ENCODE measurements around the gene MEF2C. TPM values are rescaled to one million over a fixed set of nuclear protein-coding genes. Genes with fewer than 3 reads are reported as not detected.
"Not testable (repeated sequence)": the region's sequence is repeated elsewhere in the genome, so short reads cannot be mapped to it uniquely, and the experiment has no call there.

The MEF2C gene
- polyA plus RNA-seq, 2 donors: 1.6 to 1.7 TPM

DNA sequence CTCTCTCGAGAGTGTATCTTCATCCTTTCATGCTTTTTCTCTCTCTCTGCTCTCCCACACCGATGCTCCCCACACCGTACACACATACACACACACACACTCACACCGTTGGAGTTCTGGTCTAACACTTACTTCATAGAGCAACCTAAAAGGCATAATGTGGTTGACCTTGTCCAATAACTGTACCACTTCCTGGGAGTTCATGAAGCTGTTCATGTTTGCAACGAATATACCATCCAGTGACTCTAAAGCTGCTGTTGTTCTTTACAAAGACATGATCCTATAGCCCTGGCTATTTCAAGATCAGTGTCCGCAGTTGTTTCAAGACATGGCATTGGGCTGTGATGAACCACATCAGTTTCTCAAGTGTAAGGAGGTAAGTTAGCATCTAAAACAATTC, 10.0 kb downstream of the MEF2C start:
- no peak overlapping the region for H3K4me3 ChIP-seq (ENCODE audit: low read depth in 1 of 2, low read length in 2 of 2)

DNA sequence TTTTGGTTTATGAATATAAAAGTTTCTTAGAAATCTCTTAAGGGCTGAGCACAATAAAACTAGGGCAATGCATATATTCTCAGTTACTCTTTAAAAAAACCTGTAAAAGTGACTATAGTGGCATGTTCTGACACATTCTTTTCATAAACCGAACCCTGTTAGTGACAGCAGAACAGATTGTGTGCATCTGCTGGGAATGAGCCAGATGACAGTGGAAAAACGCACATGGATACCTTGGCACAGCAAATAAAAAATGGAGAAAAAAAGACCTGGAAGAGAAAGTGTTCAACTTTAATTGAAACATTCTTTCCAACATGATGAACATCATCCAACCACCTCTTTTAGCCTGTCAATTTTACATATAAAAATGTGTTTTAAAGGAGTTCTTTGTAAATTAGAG, 12.7 kb downstream of the MEF2C start:
- Histone ChIP-seq H3K27ac (ENCODE audit: low read depth in 2 of 2, low read length in 1 of 2) (no peak overlapping the region), H3K9me3 (ENCODE audit: control insufficient read depth in 2 of 2, insufficient read depth in 1 of 2, low read depth in 1 of 2, low read length in 1 of 2) (no peaks in the 10 kb centered on the region), H3K4me3 (ENCODE audit: low read depth in 1 of 2, low read length in 2 of 2) (no peak overlapping the region), H3K27me3 (ENCODE audit: control insufficient read depth in 1 of 2, insufficient read depth in 2 of 2, low read length in 2 of 2) (no peaks in the 10 kb centered on the region), H3K4me1 (ENCODE audit: control insufficient read depth in 2 of 2, insufficient read depth in 2 of 2, low read length in 1 of 2) (no peaks in the 10 kb centered on the region), H3K36me3 (ENCODE audit: control insufficient read depth in 2 of 2, insufficient read depth in 2 of 2, low read length in 1 of 2) (no peaks in the 10 kb centered on the region)
- WGBS, 2 donors: 29 to 33% methylated on average over 2 of the region's 2 CpGs

More for the DNA sequence above, 10.0 kb downstream of the MEF2C start:
- H3K27ac ChIP-seq (ENCODE audit: low read depth in 2 of 2, low read length in 1 of 2): no peak overlapping the region
- no peaks in the 10 kb centered on the region for H3K27me3 ChIP-seq (ENCODE audit: control insufficient read depth in 1 of 2, insufficient read depth in 2 of 2, low read length in 2 of 2)
- no peaks in the 10 kb centered on the region for H3K36me3 ChIP-seq (ENCODE audit: control insufficient read depth in 2 of 2, insufficient read depth in 2 of 2, low read length in 1 of 2)
- WGBS, 2 donors: 76 to 86% methylated on average over 6 of the region's 6 CpGs
- no peaks in the 10 kb centered on the region for H3K4me1 ChIP-seq (ENCODE audit: control insufficient read depth in 2 of 2, insufficient read depth in 2 of 2, low read length in 1 of 2)
- H3K9me3 ChIP-seq (ENCODE audit: control insufficient read depth in 2 of 2, insufficient read depth in 1 of 2, low read depth in 1 of 2, low read length in 1 of 2): no peaks in the 10 kb centered on the region

DNA sequence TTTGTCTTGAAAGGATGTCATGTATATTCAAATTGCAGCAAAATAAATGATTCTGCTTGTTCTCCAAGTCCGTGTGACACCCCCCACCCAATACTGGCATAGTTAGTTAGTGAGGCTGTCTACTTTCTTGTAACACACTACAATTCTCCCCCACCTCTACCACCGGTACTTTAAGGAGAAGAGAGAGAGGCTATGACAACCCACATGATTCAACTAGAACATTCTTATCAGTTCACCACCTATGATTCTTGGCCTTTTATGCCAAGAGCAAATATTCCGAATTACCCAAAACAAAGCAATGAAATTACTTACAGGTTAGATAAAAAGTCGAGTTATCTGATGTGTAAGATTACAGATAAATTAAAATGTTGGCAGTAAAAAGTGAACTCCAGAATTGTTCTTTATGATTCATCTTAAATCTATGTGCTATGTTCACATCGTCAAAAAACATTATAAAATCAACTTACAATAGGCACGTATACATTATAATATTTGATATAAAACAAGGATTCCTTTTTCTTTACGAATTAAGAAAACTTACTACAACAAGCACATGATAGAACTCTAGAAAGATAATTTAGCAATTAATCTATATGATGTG, 14.4 kb downstream of the MEF2C start:
- WGBS, 2 donors: 76 to 79% methylated on average over 7 of the region's 7 CpGs

DNA sequence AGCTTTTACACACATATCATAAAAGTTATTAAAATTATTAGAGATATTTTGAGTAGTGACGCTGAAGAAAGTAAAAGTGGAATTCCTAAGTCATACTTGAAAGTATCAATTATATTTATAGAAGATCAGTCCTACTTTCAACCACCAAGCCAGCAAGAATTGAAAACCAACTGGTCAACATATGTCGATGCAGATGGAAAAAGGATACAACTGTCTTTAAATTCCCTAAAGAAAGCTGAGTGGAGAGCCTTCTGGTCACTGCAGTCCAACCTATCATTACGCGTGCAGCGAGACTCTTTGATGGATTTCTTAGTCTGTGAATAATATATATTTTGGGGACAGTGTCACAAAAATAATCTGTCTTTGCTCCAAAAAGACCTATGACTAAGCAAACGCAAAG, 15.3 kb downstream of the MEF2C start:
- Histone ChIP-seq H3K4me1 (ENCODE audit: control insufficient read depth in 2 of 2, insufficient read depth in 2 of 2, low read length in 1 of 2) (no peaks in the 10 kb centered on the region), H3K4me3 (ENCODE audit: low read depth in 1 of 2, low read length in 2 of 2) (no peak overlapping the region), H3K9me3 (ENCODE audit: control insufficient read depth in 2 of 2, insufficient read depth in 1 of 2, low read depth in 1 of 2, low read length in 1 of 2) (no peaks in the 10 kb centered on the region), H3K36me3 (ENCODE audit: control insufficient read depth in 2 of 2, insufficient read depth in 2 of 2, low read length in 1 of 2) (no peaks in the 10 kb centered on the region), H3K27ac (ENCODE audit: low read depth in 2 of 2, low read length in 1 of 2) (no peak overlapping the region), H3K27me3 (ENCODE audit: control insufficient read depth in 1 of 2, insufficient read depth in 2 of 2, low read length in 2 of 2) (no peaks in the 10 kb centered on the region)
- WGBS, 2 donors: 90 to 94% methylated on average over 6 of the region's 6 CpGs

More for the DNA sequence above, 14.4 kb downstream of the MEF2C start:
- Histone ChIP-seq H3K4me1 (ENCODE audit: control insufficient read depth in 2 of 2, insufficient read depth in 2 of 2, low read length in 1 of 2) (no peaks in the 10 kb centered on the region), H3K36me3 (ENCODE audit: control insufficient read depth in 2 of 2, insufficient read depth in 2 of 2, low read length in 1 of 2) (no peaks in the 10 kb centered on the region), H3K27ac (ENCODE audit: low read depth in 2 of 2, low read length in 1 of 2) (no peak overlapping the region), H3K27me3 (ENCODE audit: control insufficient read depth in 1 of 2, insufficient read depth in 2 of 2, low read length in 2 of 2) (no peaks in the 10 kb centered on the region), H3K4me3 (ENCODE audit: low read depth in 1 of 2, low read length in 2 of 2) (no peak overlapping the region), H3K9me3 (ENCODE audit: control insufficient read depth in 2 of 2, insufficient read depth in 1 of 2, low read depth in 1 of 2, low read length in 1 of 2) (no peaks in the 10 kb centered on the region)

DNA sequence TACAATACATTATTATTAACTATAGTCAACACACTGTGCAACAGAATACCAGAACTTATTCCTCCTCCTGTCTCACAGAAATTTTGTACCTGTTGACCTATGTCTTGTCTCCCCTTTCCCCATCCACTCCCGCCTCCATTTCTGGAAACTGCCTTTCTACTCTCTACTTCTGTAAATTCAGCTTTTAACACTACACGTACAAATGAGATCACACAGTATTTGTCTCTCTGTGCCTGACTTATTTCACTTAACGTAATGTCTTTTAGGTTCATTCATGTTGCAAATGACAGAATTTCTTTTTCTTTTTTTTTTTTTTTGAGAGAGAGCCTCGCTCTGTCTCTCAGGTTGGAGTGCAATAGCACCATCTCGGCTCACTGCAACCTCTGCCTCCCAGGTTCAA, 19.5 kb downstream of the MEF2C start:
- H3K36me3 ChIP-seq (ENCODE audit: control insufficient read depth in 2 of 2, insufficient read depth in 2 of 2, low read length in 1 of 2): no peaks in the 10 kb centered on the region
- no peaks in the 10 kb centered on the region for H3K4me1 ChIP-seq (ENCODE audit: control insufficient read depth in 2 of 2, insufficient read depth in 2 of 2, low read length in 1 of 2)
- no peak overlapping the region for H3K4me3 ChIP-seq (ENCODE audit: low read depth in 1 of 2, low read length in 2 of 2)
- H3K27me3 ChIP-seq (ENCODE audit: control insufficient read depth in 1 of 2, insufficient read depth in 2 of 2, low read length in 2 of 2): no peaks in the 10 kb centered on the region
- H3K9me3 ChIP-seq (ENCODE audit: control insufficient read depth in 2 of 2, insufficient read depth in 1 of 2, low read depth in 1 of 2, low read length in 1 of 2): no peaks in the 10 kb centered on the region
- no peak overlapping the region for H3K27ac ChIP-seq (ENCODE audit: low read depth in 2 of 2, low read length in 1 of 2)
- WGBS, 2 donors: 93 to 95% methylated on average over 5 of the region's 5 CpGs

DNA sequence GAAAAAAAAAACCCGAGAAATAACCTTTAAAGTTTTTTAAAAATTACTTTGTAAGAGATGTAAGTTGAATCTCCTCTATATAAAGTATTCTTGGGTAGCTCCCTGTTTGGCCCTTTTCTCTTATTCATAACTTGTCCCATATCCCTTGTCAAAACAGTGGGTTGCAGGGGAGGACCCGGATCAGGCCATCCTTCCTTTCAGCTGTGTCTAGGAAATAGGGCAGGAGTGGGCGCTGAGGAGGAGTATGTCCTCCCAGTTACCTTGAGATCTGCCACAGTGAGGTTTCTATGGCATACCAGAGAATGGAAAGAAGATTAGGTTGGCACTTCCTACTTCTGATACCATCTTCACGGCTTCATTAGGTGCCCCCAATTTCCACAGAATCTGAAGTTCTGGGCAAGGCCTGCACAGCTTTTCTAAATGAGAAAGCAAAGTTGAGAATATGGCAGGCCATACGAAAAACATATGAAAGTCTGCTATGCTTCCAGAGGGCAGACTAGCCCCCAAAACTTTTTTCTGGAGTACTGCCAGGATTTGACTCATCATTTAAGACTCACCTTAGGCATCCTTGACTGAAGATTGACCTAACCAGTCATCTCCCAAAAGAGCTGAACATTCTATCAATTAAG, 20.3 kb downstream of the MEF2C start:
- no peaks in the 10 kb centered on the region for H3K36me3 ChIP-seq (ENCODE audit: control insufficient read depth in 2 of 2, insufficient read depth in 2 of 2, low read length in 1 of 2)
- WGBS, 2 donors: 85 to 87% methylated on average over 5 of the region's 5 CpGs
- no peaks in the 10 kb centered on the region for H3K9me3 ChIP-seq (ENCODE audit: control insufficient read depth in 2 of 2, insufficient read depth in 1 of 2, low read depth in 1 of 2, low read length in 1 of 2)
- H3K4me3 ChIP-seq (ENCODE audit: low read depth in 1 of 2, low read length in 2 of 2): no peak overlapping the region
- H3K27me3 ChIP-seq (ENCODE audit: control insufficient read depth in 1 of 2, insufficient read depth in 2 of 2, low read length in 2 of 2): no peaks in the 10 kb centered on the region
- no peaks in the 10 kb centered on the region for H3K4me1 ChIP-seq (ENCODE audit: control insufficient read depth in 2 of 2, insufficient read depth in 2 of 2, low read length in 1 of 2)
- H3K27ac ChIP-seq (ENCODE audit: low read depth in 2 of 2, low read length in 1 of 2): no peak overlapping the region

DNA sequence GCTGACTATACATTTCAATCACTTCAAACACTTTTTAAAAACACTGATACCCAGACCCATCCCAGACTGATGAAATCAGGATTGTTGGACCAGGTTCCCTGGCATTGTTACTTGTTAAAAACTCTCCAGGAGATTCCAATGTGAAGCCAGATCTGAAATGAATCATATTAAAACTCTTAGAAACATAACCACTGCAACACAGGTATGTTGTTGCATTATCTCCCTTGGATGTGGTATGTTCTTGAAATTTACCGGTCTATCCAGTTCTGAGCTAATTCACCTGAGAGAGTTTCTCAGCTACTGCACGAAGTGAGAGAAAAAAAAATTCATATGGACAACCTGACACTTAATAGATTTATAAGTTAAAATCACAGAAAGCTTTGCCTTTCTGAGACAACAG, 21.8 kb downstream of the MEF2C start:
- H3K36me3 ChIP-seq (ENCODE audit: control insufficient read depth in 2 of 2, insufficient read depth in 2 of 2, low read length in 1 of 2): no peaks in the 10 kb centered on the region
- no peaks in the 10 kb centered on the region for H3K4me1 ChIP-seq (ENCODE audit: control insufficient read depth in 2 of 2, insufficient read depth in 2 of 2, low read length in 1 of 2)
- H3K27ac ChIP-seq (ENCODE audit: low read depth in 2 of 2, low read length in 1 of 2): no peak overlapping the region
- no peak overlapping the region for H3K4me3 ChIP-seq (ENCODE audit: low read depth in 1 of 2, low read length in 2 of 2)
- H3K27me3 ChIP-seq (ENCODE audit: control insufficient read depth in 1 of 2, insufficient read depth in 2 of 2, low read length in 2 of 2): no peaks in the 10 kb centered on the region
- 49 to 51% methylated on average over 2 of the region's 2 CpGs for WGBS, 2 donors
- no peaks in the 10 kb centered on the region for H3K9me3 ChIP-seq (ENCODE audit: control insufficient read depth in 2 of 2, insufficient read depth in 1 of 2, low read depth in 1 of 2, low read length in 1 of 2)

DNA sequence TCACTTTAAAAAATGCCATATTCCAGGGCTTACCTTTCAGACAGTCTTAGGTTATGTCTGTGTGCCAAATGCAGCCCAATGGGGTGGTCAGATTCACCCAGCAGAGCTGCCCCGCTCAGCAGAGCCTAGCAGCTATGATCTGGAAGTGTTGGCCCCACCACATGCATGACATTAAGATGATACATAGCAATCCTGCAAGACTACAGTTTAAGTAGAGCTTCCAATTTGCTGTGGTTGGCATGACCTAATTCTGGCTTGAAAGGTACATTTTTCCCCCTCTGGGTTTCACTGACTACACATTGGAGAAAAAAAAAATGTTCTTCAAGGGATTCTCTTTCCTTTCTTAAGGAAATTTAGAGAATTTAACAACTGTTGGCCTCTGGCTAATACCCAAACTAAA, 22.5 kb downstream of the MEF2C start:
- Histone ChIP-seq H3K27ac (ENCODE audit: low read depth in 2 of 2, low read length in 1 of 2) (no peak overlapping the region), H3K4me1 (ENCODE audit: control insufficient read depth in 2 of 2, insufficient read depth in 2 of 2, low read length in 1 of 2) (no peaks in the 10 kb centered on the region), H3K4me3 (ENCODE audit: low read depth in 1 of 2, low read length in 2 of 2) (no peak overlapping the region), H3K27me3 (ENCODE audit: control insufficient read depth in 1 of 2, insufficient read depth in 2 of 2, low read length in 2 of 2) (no peaks in the 10 kb centered on the region), H3K36me3 (ENCODE audit: control insufficient read depth in 2 of 2, insufficient read depth in 2 of 2, low read length in 1 of 2) (no peaks in the 10 kb centered on the region), H3K9me3 (ENCODE audit: control insufficient read depth in 2 of 2, insufficient read depth in 1 of 2, low read depth in 1 of 2, low read length in 1 of 2) (no peaks in the 10 kb centered on the region)
- WGBS, 2 donors: 78 to 84% methylated on average over 1 of the region's 1 CpG

DNA sequence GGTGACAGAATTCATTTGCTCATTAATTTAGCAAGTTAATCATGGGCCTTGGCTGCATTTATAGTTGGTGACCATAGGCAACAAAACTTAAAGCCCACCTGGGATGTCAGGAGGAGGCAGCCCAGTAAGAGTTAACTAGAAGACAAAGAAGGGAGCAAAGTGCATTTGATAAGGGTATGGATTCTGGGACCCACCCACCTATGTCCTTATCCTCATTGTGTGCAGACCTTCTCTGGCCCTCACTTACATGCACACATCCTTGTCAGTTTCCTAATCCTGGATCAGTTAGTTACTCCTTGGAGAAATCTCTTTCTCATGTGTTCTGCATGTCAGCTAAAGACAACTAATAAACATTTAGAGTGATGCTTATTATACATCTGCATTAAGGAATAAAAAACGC, 24.6 kb downstream of the MEF2C start:
- H3K4me3 ChIP-seq (ENCODE audit: low read depth in 1 of 2, low read length in 2 of 2): no peak overlapping the region
- no peak overlapping the region for H3K27ac ChIP-seq (ENCODE audit: low read depth in 2 of 2, low read length in 1 of 2)
- no peaks in the 10 kb centered on the region for H3K9me3 ChIP-seq (ENCODE audit: control insufficient read depth in 2 of 2, insufficient read depth in 1 of 2, low read depth in 1 of 2, low read length in 1 of 2)
- 81 to 85% methylated on average over 1 of the region's 1 CpG for WGBS, 2 donors
- no peaks in the 10 kb centered on the region for H3K4me1 ChIP-seq (ENCODE audit: control insufficient read depth in 2 of 2, insufficient read depth in 2 of 2, low read length in 1 of 2)
- H3K27me3 ChIP-seq (ENCODE audit: control insufficient read depth in 1 of 2, insufficient read depth in 2 of 2, low read length in 2 of 2): no peaks in the 10 kb centered on the region
- H3K36me3 ChIP-seq (ENCODE audit: control insufficient read depth in 2 of 2, insufficient read depth in 2 of 2, low read length in 1 of 2): no peaks in the 10 kb centered on the region

DNA sequence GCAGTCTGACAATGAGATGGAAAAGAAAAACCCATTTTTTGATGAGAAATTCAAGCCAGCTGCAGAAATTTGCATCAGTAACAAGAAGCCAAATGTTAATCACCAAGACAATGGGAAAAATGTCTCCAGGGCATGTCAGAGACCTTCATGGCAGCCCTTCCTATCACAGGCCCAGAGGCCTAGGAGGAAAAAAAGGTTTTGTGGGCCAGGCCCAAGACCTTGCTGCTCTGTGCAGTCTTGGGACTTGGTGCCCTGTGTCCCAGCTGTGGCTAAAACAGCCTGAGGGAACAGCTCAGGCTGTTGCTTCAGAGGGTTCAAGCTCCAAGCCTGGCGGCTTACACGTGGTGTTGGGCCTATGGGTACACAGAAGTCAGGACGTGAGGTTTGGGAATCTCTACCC, 26.6 kb downstream of the MEF2C start:
- 64 to 74% methylated on average over 3 of the region's 3 CpGs for WGBS, 2 donors
- H3K36me3 ChIP-seq (ENCODE audit: control insufficient read depth in 2 of 2, insufficient read depth in 2 of 2, low read length in 1 of 2): not testable (repeated sequence)

More for the DNA sequence above, 26.6 kb downstream of the MEF2C start:
- H3K27me3 ChIP-seq (ENCODE audit: control insufficient read depth in 1 of 2, insufficient read depth in 2 of 2, low read length in 2 of 2); H3K27ac ChIP-seq (ENCODE audit: low read depth in 2 of 2, low read length in 1 of 2); H3K4me3 ChIP-seq (ENCODE audit: low read depth in 1 of 2, low read length in 2 of 2); H3K4me1 ChIP-seq (ENCODE audit: control insufficient read depth in 2 of 2, insufficient read depth in 2 of 2, low read length in 1 of 2); H3K9me3 ChIP-seq (ENCODE audit: control insufficient read depth in 2 of 2, insufficient read depth in 1 of 2, low read depth in 1 of 2, low read length in 1 of 2): not testable (repeated sequence)
